Heart left ventricle (tissue), 16 donors: ENCODE results near the gene KRT39. TPM values are rescaled to one million over a fixed set of nuclear protein-coding genes. Genes with fewer than 3 reads are reported as not detected.

Experiments
- ATAC-seq, 4 donors: fragments of 200-7000 bp; cut with Tn5 transposase; one replicate each; pipeline ENCODE4 v1.9.1; 2020 to 2022; ENCODE audit warnings: moderate library complexity in 4 of 4, mild to moderate bottlenecking in 3 of 4, moderate number of reproducible peaks in 1 of 4
- DNase-seq, 5 donors: peaks; one replicate each; pipeline ENCODE4 v3.0.0-alpha.2; 2020
- H3K27ac ChIP-seq, 12 donors: fragments of 200-600 bp; sonication (generic) in 4 of 12; one replicate each; pipeline versions ENCODE4 v1.5.0 to v1.8.0; 2016 to 2022; ENCODE audit warnings: mild to moderate bottlenecking in 2 of 12
- H3K27me3 ChIP-seq, 9 donors: fragments of 200-600 bp; sonication (generic) in 2 of 9; one replicate each; pipeline versions ENCODE4 v1.5.1 to v1.8.0; 2016 to 2022; ENCODE audit warnings: mild to moderate bottlenecking in 3 of 9
- H3K36me3 ChIP-seq, 9 donors: fragments of 200-600 bp; sonication (generic) in 2 of 9; one replicate each; pipeline versions ENCODE4 v1.5.0 to v1.8.0; 2018 to 2022; ENCODE audit warnings: mild to moderate bottlenecking in 2 of 9
- H3K4me1 ChIP-seq, 12 donors: fragments of 200-600 bp; sonication (generic) in 4 of 12; one replicate each; pipeline versions ENCODE4 v1.5.0 to v1.8.0; 2016 to 2022; ENCODE audit warnings: mild to moderate bottlenecking in 3 of 12
- H3K4me3 ChIP-seq, 12 donors: fragments of 200-600 bp; sonication (generic) in 4 of 12; one replicate each; pipeline versions ENCODE4 v1.5.0 to v1.8.0; 2017 to 2022; ENCODE audit warnings: mild to moderate bottlenecking in 9 of 12, moderate library complexity in 4 of 12
- H3K9me3 ChIP-seq, 12 donors: fragments of 200-600 bp; sonication (generic) in 4 of 12; one replicate each; pipeline versions ENCODE4 v1.5.0 to v1.8.0; 2016 to 2022; ENCODE audit warnings: mild to moderate bottlenecking in 1 of 12
- POLR2A ChIP-seq, 2 donors: fragments of 450-650 bp; IDR thresholded peaks; one replicate each; pipeline ENCODE4 v1.6.1; 2017; ENCODE audit warnings: antibody characterized with exemption in 2 of 2, mild to moderate bottlenecking in 2 of 2, moderate library complexity in 2 of 2
- WGBS, 4 donors: extraction: QIAGEN DNeasy Blood & Tissue Kit in 2 of 4; methylation state at CpG; one replicate each; pipeline versions ENCODE4 v1.1.5 to v1.1.7; 2013 to 2018; 5-methylcytosine and 5-hydroxymethylcytosine counted together
- intact Hi-C, 10 donors: fragments of 100-400 bp; cut with DNase I; formaldehyde crosslinking; loops; one replicate each; pipeline versions ENCODE4 v1.11.1 to v1.14.2; 2022
- polyA plus RNA-seq, 2 donors: library from polyadenylated mRNA; stranded (reverse); fragments of 200-250 nt; gene quantifications; one replicate each; pipeline ENCODE4 v1.2.3, GENCODE V29; 2013
- total RNA-seq, 9 donors: library from RNA; depleted of rRNA in 2 of 9; stranded (reverse); fragments of >200 nt in 2 of 9; fragmentation: NEBNext Ultra II Directional in 3 of 9; extraction: Animal tissue kit (Norgen Biotek cat#: 25700) in 3 of 9; gene quantifications; one replicate each; pipeline versions ENCODE4 v1.1.0 to v1.2.4, GENCODE V29; 2016 to 2023
- TF ChIP-seq, protein P1 (sequence below), 12 donors: fragments of 200-600 bp; sonication (generic) in 4 of 12; IDR thresholded peaks; one replicate each; pipeline versions ENCODE4 v1.5.0 to v1.8.0; 2018 to 2022; ENCODE audit warnings: antibody characterized with exemption in 12 of 12, mild to moderate bottlenecking in 5 of 12
- donor health status: ischemic (EF 13 %, LVEDD 7.1; RV severe dilation, severe dysfunction).
- donor health status: healthy with polysubstance abuse.
- donor health status: DM: no; HTN: yes; CAD: no.
- donor health status: DM: no; HTN: no; CAD: no.
- donor health status: ischemic (EF 25% LVEDD 6.9; RV normal size, moderate dysfunction).
- donor health status: ischemic (EF 25% LVEDD 5.7; RV mildly dilated, moderate dysfunction).
- donor health status: healthy.
- donor health status: DM: yes; HTN: yes; CAD: no.
- donor health status: ischemic (EF 35%, LVEDD 5.7; RV mildly dilated, moderate dysfunction).
- donor health status: nonischemic (EF 11% LVEDD 7.7; RV severe dilation, severe dysfunction).
- donor health status: DM: yes; HTN: yes; CAD: no.
- donor health status: PGD.
- donor health status: ischemic (EF 29% LVEDD 5.4; RV normal size, mild dysfunction).
- donor health status: nonischemic (EF 23%, LVEDD 6.1; RV moderate dilation, normal function).

KRT39 gene
- total and polyA plus RNA-seq, 11 donors, result not detected

GRCh38 chr17:40978575-40979151, 11.9 kb upstream of the KRT39 start:
- Histone ChIP-seq H3K9me3 (no peaks in the 10 kb centered on the region), H3K27me3 (peaks cover 0 to 39% (median 7%) of the 10 kb centered on the region in 9 donors), H3K27ac (no peak overlapping the region), H3K4me3 (no peak overlapping the region), H3K36me3 (no peaks in the 10 kb centered on the region), H3K4me1 (peaks cover 0 to 5% (median 0%) of the 10 kb centered on the region in 12 donors)
- WGBS, 4 donors, result 58 to 73% (median 68%) methylated on average over 13 of the region's 13 CpGs
- DNase-seq (no peak), ATAC-seq (no peak)
- intact Hi-C loops, result no loop called here
- no peak for TF ChIP-seq POLR2A (IDR thresholded peaks at IDR 0.05)
- TF ChIP-seq, protein P1, sequence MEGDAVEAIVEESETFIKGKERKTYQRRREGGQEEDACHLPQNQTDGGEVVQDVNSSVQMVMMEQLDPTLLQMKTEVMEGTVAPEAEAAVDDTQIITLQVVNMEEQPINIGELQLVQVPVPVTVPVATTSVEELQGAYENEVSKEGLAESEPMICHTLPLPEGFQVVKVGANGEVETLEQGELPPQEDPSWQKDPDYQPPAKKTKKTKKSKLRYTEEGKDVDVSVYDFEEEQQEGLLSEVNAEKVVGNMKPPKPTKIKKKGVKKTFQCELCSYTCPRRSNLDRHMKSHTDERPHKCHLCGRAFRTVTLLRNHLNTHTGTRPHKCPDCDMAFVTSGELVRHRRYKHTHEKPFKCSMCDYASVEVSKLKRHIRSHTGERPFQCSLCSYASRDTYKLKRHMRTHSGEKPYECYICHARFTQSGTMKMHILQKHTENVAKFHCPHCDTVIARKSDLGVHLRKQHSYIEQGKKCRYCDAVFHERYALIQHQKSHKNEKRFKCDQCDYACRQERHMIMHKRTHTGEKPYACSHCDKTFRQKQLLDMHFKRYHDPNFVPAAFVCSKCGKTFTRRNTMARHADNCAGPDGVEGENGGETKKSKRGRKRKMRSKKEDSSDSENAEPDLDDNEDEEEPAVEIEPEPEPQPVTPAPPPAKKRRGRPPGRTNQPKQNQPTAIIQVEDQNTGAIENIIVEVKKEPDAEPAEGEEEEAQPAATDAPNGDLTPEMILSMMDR (IDR thresholded peaks at IDR 0.05), result no peak

GRCh38 chr17:40975516-40975915, 8.8 kb upstream of the KRT39 start:
- intact Hi-C loops, result no loop called here
- H3K4me3 ChIP-seq, result no peak overlapping the region
- ATAC-seq, result no peak

GRCh38 chr17:40974366-40974765, 7.6 kb upstream of the KRT39 start:
- DNase-seq (no peak), ATAC-seq (no peak)
- Histone ChIP-seq H3K27ac (no peak overlapping the region), H3K36me3 (no peaks in the 10 kb centered on the region), H3K4me1 (no peaks in the 10 kb centered on the region), H3K4me3 (no peak overlapping the region), H3K27me3 (peaks cover 0 to 24% (median 3%) of the 10 kb centered on the region in 9 donors), H3K9me3 (no peaks in the 10 kb centered on the region)
- TF ChIP-seq, protein P1 (IDR thresholded peaks at IDR 0.05), result no peak
- no peak for TF ChIP-seq POLR2A (IDR thresholded peaks at IDR 0.05)
- intact Hi-C loops, result no loop called here
- WGBS, 4 donors, result 90 to 95% (median 91%) methylated on average over 3 of the region's 3 CpGs

More at GRCh38 chr17:40975516-40975915, 8.8 kb upstream of the KRT39 start:
- TF ChIP-seq, protein P1 (IDR thresholded peaks at IDR 0.05), result no peak
- TF ChIP-seq POLR2A (IDR thresholded peaks at IDR 0.05), result no peak
- no peaks in the 10 kb centered on the region for H3K36me3 ChIP-seq
- no peaks in the 10 kb centered on the region for H3K9me3 ChIP-seq
- no peak for DNase-seq
- H3K27ac ChIP-seq, result no peak overlapping the region
- peaks cover 0 to under 1% (median 0%) of the 10 kb centered on the region in 12 donors for H3K4me1 ChIP-seq
- H3K27me3 ChIP-seq, result peaks cover 0 to 24% (median 3%) of the 10 kb centered on the region in 9 donors

DNA sequence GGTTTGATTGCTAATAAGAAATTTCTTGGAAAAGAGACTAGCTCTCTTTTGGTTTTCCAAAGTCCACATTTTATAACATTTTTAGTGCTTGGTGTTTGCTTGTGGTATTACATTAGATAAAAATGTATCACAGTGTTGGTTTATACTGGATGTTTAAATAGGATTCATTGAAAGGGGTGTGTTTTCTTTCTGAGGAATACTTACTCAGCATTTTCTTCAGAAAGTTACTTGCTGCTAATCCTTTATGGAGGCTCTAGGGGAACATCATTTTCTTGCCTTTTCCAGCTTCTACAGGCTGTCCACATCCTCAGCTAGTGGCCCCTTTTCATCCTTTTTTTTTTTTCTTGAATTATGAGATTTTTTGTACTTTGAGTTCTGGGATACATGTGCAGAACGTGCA, 834 bp upstream of the KRT39 start:
- intact Hi-C loops, result no loop called here
- no peaks in the 10 kb centered on the region for H3K4me1 ChIP-seq
- peaks cover 0 to under 1% (median 0%) of the 10 kb centered on the region in 9 donors for H3K27me3 ChIP-seq
- H3K4me3 ChIP-seq, result no peak overlapping the region
- ATAC-seq (no peak), DNase-seq (no peak)
- H3K36me3 ChIP-seq, result no peaks in the 10 kb centered on the region
- no peak overlapping the region for H3K27ac ChIP-seq
- peaks cover 0 to 3% (median 0%) of the 10 kb centered on the region in 12 donors for H3K9me3 ChIP-seq
- 89 to 97% (median 90%) methylated on average over 1 of the region's 1 CpG for WGBS, 4 donors
- TF ChIP-seq, protein P1 (IDR thresholded peaks at IDR 0.05), result no peak
- TF ChIP-seq POLR2A (IDR thresholded peaks at IDR 0.05), result no peak
